Measurements from ENCODE around the gene TTLL4.

TTLL4 gene

GRCh38 chr2:218786133-218786532 is 75.5 kb downstream of the TTLL4 start:
- DNase-seq (ENCODE audit: low read depth) = no peak

GRCh38 chr2:218788529-218789255 is 78.1 kb downstream of the TTLL4 start:
- no peak for DNase-seq (ENCODE audit: low read depth)

GRCh38 chr2:218792433-218792832 is 81.8 kb downstream of the TTLL4 start:
- no peak for DNase-seq (ENCODE audit: low read depth)

- DNase-seq (ENCODE audit: low read depth) = no peak
Observed at GRCh38 chr2:218796691-218797090, 86.1 kb downstream of the TTLL4 start.

- DNase-seq (ENCODE audit: low read depth) = no peak
Observed at GRCh38 chr2:218798767-218799504, 88.3 kb downstream of the TTLL4 start.

GRCh38 chr2:218799990-218800389 is 89.4 kb downstream of the TTLL4 start:
- DNase-seq (ENCODE audit: low read depth) = no peak

- no peak for DNase-seq (ENCODE audit: low read depth)
Observed at GRCh38 chr2:218802386-218802994, 91.9 kb downstream of the TTLL4 start.

GRCh38 chr2:218804817-218805216 is 94.2 kb downstream of the TTLL4 start:
- no peak for DNase-seq (ENCODE audit: low read depth)
